A204.1 (cell line): Measurements from ENCODE around the gene SARNP.

Experiments used
- FAIRE-seq: peaks from 2 replicates; lab custom pipeline; 2012; peaks lifted over from hg19 to GRCh38; lab: Jason Lieb, UNC

Gene SARNP

GRCh38 chr12:55723516-55724225 lies 93.9 kb downstream of the SARNP start:
- no peak for FAIRE-seq

GRCh38 chr12:55722948-55723347 lies 94.6 kb downstream of the SARNP start:
- FAIRE-seq: no peak

GRCh38 chr12:55721601-55722213 lies 95.8 kb downstream of the SARNP start:
- FAIRE-seq: no peak

DNA sequence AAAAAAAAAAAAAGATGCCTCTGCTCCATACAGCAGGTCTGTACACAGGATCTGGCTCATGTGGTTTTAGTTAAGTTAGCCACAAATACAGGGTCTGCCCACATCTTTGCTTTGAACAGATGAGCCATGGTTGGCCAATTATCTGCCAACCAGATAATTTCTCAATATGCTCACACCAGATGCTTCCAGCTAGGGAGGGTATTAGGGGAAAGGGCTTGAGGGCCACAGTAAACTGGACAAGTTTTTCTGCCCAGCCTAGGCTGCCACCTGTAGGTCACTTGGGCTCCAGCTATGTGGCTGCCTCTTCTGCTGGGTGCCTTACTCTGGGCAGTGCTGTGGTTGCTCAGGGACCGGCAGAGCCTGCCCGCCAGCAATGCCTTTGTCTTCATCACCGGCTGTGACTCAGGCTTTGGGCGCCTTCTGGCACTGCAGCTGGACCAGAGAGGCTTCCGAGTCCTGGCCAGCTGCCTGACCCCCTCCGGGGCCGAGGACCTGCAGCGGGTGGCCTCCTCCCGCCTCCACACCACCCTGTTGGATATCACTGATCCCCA lies 96.6 kb downstream of the SARNP start:
- FAIRE-seq: no peak

GRCh38 chr12:55720071-55720564 lies 97.4 kb downstream of the SARNP start, which contains the start of gene RDH5:
TSS of gene RDH5 (plus strand) at chr12:55720393. CDS start at chr12:55721185, 792 bp downstream.
- FAIRE-seq: no peak

GRCh38 chr12:55719371-55719770 lies 98.2 kb downstream of the SARNP start:
- no peak for FAIRE-seq

- no peak for FAIRE-seq
These were observed 98.8 kb downstream of the SARNP start for GRCh38 chr12:55718624-55719275.

DNA sequence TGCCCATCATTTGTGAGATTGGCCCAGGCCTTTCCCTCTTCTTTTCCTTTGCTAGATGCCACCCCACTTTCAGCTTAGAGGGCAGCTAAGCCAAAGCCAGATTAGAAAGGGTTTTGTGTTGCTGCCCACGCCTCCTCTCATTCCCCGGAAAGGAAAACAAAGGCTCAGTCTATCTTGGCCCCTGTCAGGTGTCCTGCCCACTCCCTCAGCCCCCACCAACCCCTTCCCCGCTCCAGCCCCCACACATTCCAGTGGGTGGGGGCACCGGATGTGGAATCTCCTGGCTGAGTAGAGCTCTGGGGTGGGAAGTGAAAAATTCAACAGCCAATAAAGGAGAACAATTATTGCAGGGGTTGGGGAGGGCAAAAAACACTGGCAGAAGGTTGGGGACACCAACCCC lies 99.5 kb downstream of the SARNP start:
- FAIRE-seq: no peak

GRCh38 chr12:55717011-55718007 lies 100.2 kb downstream of the SARNP start:
- no peak for FAIRE-seq

- no peak for FAIRE-seq
These were observed 101.0 kb downstream of the SARNP start for GRCh38 chr12:55716582-55716957.

GRCh38 chr12:55715833-55716581 lies 101.5 kb downstream of the SARNP start, which contains the start of gene BLOC1S1:
TSS of gene BLOC1S1 (plus strand) at chr12:55716046. CDS start at chr12:55716052, 6 bp downstream.
- no peak for FAIRE-seq

GRCh38 chr12:55715169-55715764 lies 102.3 kb downstream of the SARNP start:
- FAIRE-seq: no peak

GRCh38 chr12:55713721-55714120 lies 103.8 kb downstream of the SARNP start:
- FAIRE-seq: no peak

DNA sequence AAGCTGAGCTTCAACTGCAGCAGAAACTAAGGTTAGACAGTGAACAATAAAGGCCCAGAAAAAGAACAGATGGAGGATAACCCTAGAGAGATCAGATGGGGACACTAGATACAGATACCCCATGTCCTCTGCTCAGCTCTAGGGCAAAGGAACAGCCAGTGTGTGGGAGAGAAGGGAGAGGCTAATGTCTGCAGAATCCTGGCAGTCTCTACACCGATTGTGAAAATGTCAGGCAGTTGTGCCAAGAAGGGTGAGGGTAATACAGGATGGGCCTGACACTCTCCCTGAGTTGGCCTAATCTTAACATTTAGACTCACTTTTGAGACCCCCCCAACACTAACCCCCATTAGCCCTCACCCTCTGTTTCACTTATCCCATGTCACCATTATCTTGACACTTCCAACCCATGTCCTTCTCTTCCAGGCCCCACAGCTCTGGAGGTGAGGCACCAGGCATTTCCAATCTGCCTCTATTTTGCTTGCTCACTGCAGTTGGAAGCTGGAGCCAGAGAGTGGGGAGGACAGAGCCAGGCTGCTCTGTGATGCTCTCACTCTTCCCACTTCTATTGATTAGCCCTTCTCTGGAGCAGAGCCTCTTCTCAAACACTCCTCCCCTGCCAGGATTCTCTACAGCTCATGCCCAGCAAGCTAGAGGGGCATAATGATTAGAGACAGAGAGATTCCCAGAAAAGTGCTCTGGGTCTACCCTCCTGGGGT lies 104.7 kb downstream of the SARNP start:
- no peak for FAIRE-seq

- FAIRE-seq: no peak
These were observed 105.6 kb downstream of the SARNP start for GRCh38 chr12:55711786-55712553.

GRCh38 chr12:55708695-55709233 lies 108.8 kb downstream of the SARNP start:
- FAIRE-seq: no peak

DNA sequence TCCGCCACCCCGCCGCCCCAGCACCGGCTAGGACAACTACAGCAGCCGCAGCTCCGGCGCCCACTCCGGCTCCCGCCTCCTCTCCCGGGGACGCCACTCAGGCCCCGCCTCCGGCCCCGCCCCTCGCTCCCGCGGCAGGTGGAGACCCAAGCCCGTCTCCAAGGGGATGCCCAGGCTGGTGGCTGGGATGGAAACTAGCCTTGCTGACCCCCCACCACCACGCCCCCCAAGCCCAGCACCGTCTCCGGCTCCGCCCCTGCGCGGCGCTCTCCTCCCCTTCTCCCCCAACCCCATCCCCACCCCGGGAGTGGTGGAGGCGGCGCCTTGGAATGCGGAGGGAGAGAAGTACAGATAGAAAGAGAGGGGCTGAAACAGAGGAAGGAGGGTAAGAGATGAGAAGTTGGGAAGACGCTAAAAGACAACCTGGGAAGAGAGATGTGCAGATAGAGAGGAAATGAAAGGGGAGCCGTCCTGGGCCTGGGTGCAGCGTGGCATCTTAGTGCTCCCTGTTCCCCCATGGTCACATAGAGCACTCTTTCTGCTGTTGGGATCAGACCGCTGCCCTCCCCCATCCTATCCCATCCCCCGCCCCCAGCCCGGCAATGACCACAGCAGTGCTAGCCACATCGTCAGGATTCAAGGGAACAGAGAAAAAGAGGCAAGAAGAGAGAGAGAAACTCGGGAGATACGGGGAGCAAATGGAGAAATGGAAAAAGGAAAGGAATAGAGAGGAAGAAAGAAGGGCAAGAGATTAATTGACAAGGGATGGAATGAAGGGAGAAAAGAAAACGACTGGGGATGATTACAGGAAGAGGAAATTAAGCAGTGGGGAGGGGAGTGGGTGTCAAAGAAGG lies 109.5 kb downstream of the SARNP start, which contains the start of gene ITGA7:
Gene ITGA7, minus strand, starts transcription at position 64 of the 854 bp plus-strand sequence. CDS start 222 bp downstream, outside the sequence.
- no peak for FAIRE-seq
